ENCODE measurements around the gene FA2H.

- TF ChIP-seq CTCF (IDR thresholded peaks at IDR 0.05) = no peak
- TF ChIP-seq EP300 (IDR thresholded peaks at IDR 0.05) = no peak
Observed at GRCh38 chr16:74737521-74737920, 37.1 kb downstream of the FA2H start.

Data from sigmoid colon (tissue), 4 donors.